GM21381 (cell line): ENCODE data around the gene RAET1G.
"Not testable (repeated sequence)": the region's sequence is repeated elsewhere in the genome, so short reads cannot be mapped to it uniquely, and the experiment has no call there.

Experiments used
- ATAC-seq: cut with Tn5 transposase; IDR thresholded peaks from one replicate; pipeline ENCODE4 v1.9.1; 2021; ENCODE audit warnings: mild to moderate bottlenecking, moderate library complexity; ENCODE audit not compliant: unreplicated experiment

Gene RAET1G

DNA sequence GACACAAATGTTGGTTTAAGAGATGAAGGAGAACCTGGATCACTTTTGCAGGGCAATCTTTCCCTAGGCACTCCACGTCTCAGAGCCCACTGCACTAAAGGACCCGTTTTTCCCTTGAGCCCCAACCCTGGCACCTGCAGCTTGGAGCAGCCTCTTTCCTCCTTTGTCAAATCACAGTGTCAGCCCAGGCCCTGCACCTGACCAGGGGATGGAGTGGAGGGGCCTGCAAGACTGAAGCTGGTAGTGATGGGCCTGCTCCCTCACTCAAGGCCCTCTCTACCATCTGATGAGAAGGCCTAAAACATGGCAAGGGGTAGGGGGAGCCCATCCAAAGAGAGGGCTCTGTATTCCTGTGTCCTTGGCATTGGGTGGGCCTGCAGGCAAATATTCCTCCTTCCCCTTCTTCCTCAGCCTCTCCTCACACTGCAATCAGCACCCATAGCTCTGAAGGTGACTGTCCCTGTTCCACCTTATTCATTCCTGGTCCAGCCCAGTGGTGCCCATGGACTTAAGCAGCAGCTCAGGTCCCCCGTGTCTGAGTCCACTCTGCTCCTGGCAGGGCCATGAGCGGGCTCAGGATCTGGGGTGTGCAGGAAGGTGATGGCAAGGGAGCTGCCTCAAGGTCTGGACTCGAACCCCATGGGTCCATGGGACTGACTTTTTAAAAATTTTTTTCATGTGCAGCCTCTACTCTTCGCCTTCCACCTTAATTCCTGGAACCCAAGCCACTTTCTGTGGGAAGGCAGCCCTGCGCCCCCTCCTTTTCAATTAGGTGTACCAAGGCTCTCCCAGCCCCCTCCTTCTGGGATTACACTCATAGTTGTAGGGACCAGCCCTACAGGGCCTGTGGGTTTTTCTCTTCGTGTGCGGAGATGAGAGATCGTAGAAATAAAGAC, 6.7 kb downstream of the RAET1G start:
- ATAC-seq = no peak

DNA sequence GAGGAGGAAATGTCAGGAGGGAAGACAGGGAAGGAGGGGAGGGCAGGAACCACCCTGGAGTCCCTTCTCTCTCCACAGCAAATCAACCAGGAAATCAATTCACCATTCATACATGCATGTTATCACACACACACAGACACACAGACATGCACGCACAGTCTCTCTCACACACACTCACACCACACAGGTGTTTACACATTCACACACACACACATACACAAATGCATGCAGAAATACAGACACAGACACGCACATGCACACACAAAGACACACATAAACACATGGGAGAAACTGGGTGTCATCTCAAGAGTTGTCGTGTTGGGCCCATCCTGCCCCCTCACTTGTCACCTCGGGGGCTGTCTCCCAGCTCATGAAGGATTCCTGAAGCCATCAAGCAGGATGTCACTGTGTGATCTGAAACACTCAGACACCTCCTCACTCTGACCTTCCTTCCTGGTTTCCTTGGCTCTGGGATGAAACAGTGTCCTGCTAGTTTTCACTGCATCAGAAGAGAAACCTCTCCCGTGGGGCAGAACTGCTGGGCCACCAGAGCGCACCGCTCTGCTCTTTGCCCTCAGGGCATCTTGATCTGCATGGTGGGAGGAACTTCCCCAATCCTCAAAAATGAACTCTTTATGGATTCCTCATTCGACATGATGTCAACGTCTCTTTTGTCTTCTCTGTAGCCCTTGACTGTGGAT, 9.2 kb downstream of the RAET1G start:
- ATAC-seq = no peak

DNA sequence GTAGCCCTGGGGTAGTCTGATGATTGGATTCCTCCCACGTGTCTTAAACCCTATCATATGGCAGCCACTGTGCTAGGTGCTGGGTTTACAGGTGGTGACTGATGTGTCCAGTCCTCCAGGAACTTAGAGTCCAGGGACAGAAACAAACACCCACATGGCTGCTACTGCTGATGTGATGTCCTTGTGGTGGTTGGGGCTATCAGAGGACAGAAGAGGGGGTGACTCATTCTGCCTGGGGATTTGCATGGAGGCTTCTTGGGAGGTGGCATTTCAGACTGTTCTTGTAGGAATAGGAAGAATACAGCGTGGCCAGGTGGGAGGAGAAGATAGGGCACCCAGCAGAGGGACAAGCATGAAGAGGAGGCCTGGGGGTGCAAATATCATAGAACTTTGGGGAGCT, 9.8 kb downstream of the RAET1G start:
- ATAC-seq = no peak

DNA sequence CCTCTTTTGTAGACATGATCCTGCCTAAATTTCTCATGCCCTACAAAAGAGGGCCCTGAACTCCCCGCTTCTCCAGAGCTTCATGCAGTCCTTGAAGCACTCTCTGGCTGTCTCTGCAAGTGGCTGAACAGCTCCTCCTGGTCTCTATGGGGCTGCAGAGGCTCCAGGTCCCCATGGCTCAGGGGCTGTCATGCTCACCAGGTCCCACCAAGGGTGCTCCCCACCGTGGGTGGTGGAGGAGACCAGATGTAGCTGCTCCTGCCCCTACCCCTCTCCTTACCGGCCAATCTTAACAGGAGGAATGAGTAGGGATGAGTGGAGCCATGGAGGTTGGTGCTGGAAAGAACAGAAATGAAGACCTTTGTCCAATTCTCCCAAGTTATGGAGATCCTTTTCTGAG, 10.2 kb downstream of the RAET1G start:
- ATAC-seq = not testable (repeated sequence)

DNA sequence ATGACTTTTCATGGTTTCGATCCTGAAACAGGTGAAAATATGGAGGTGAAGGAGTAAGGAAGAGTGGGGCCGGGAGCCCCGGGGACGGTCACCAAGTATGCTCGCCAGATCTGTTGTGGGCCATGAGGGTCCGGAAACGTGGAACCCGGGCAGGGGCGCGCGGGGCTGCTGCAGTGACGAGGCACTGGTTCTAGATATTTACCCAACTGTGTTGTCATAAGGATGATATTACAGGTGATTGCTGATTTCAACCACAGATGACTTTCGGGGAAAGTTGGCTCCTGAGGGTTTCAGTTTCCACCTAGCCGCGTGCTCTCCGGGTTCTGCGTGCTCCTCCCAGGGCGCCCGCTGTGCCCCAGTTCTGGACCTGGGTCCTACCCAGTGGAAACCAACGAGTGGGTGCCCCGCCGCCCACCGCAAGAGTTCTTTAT, 12.2 kb downstream of the RAET1G start:
- no peak for ATAC-seq

DNA sequence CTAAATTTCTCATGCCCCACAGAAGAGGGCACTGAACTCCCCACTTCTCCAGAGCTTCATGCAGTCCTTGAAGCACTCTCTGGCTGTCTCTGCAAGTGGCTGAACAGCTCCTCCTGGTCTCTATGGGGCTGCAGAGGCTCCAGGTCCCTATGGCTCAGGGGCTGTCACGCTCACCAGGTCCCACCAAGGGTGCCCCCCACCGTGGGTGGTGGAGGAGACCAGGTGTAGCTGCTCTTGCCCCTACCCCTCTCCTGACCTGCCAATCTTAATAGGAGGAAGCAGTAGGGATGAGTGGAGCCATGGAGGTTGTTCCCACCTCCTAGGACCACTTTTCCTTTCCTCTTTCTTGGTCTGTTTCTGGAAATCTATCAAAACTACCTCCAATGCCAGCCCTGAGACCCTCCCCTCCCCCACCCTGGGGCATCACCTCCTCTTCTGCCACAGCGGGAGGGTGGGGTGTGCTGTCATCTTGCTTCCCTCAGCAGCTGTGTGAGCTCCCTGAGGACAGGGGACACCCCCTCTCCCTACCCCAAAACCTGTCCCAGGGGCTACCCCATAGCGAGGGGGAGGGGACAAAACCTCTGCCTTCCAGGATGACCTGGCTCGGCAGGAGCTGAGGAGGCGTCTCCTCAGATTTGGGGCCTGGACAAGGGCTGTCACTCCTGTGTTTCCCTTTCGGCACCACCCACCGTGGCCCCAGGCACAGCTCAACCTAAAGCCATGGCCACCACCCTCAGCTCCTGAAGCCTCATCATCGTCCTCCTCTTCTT, 13.0 kb downstream of the RAET1G start:
- no peak for ATAC-seq

DNA sequence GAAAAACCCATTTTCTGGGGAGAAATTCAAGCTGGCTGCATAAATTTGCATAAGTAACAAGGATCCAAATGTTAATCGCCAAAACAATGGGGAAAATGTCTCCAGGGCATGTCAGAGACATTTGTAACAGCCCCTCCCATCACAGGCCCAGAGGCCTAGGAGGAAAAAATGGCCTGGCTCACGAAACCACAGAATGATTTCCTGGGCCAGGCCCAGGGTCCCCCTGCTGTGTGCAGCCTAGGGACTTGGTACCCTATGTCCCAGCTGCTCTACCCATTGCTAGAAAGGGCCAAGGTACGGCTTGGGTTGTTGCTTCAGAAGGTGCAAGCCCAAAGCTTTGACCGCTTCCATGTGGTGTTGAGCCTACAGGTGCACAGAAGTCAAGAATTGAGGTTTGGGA, 14.4 kb downstream of the RAET1G start:
- ATAC-seq = not testable (repeated sequence)

DNA sequence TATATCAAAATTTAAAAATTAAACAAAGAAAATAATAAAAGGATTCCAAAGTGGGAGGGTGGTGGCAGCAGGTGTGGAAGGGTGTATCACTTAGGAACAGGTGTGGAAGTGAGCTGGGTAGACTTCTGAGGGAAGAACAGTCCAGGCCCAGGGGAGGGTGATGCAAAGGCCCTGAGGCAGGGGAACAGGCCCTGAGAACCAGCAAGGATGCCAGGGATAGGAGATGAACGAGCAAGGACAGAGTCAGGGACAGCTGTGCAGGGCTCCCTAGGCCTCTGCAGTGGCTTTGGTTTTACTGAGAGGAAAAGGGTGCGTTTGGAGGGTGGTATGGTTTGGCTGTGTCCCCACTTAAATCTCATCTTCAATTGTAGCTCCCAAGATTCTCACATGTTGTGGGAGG, 15.6 kb downstream of the RAET1G start:
- ATAC-seq = no peak

DNA sequence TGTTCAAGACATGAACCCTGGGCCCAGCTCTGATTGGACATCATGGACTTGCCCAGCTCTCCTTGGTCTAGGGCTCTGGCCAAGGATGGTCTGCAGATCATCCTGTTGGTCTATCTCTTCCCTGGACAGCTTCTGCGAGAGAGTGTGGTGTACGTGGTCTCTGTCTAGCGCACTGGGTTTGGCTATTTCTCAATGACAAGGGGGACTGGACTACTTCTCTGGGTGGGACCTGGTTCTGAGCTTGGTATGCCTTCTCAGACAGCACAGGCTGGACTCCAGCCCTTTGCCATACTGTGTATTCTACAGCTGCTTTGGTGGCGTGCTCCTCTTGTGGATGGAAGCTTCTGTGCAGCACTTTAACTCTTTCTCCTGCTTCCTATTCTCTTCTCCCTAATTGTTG, 16.5 kb downstream of the RAET1G start:
- ATAC-seq = no peak

DNA sequence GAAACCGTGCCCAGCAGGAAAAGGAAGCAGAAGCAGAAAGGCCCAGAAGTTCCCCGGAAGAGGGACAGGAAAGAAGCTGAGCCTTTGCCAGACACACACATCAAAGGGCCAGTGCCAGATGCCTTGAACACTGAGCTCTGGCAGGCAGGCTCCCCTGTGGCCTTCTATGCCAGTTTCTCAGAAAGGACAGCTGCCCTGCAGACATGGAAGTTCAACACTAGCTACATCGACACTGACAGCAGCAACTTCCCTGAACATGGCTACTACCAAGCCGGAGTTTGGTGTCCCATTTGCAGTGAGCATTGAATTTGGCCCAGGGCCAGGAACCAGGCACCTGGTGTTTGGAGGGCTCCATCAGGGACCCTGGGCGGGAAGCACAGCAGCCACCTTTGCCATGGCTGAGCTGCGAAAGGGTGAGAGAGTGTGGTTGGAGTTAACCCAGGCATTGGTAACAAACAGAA, 17.0 kb downstream of the RAET1G start:
- no peak for ATAC-seq

DNA sequence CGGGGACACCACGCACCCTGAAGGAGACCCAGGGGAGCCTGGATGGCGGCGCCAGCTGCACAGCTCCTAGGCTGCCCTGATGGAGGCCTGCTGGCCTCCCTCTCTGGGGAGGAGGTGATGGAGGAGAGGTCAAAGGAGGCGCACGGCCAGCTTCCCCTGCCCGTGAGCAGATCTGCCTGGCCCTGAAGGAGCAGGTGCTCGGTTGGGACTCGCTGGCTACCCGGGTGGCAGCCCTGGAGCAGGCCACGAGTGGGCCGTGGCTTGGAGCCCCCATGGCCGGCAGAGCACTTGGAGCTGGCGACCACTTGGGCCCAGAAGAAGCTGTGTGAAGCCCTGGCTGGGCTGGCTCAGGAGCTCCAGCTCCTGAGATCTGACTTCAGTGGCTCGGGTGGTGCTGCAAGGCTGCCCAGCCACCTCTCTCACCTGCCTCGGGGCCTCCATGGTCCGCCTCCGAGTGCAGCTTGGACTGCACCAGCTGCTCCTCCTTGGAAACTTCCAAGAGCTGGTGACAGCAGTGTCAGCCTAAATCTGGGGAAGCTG, 17.5 kb downstream of the RAET1G start:
- ATAC-seq = no peak

DNA sequence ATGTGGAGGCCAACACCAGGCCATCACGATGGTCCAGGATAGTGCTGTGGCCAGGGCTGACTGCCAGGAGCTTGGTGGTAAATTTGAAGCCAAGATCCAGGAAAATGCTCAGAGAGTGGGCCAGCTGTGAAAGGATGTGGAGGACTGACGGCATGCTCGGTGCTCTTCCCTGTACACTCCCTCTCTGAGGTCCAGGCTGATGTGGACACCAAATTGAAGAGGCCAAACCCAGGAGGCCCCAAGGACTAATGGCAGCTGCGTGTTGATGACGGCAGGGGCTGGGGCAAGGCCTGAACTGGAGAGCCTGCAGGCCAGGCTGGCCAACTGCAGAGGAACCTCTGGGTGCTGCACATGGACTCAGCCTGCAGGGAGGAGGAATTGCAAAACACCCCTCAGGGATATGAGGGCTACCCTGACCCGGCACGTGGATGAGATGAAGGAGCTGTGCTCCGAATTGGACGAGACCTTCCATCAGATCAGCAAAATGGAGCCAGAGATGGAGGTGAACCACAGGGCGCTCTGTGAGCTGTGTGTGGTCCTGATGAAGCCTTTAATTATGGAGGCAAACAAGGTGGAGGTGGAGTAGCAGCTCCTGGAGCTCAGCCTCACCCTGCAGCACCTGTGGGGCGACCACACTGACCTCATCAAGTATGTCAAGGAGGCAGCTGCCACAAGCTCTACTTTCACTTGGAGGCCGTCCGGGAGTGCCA, 18.1 kb downstream of the RAET1G start:
- ATAC-seq = no peak

DNA sequence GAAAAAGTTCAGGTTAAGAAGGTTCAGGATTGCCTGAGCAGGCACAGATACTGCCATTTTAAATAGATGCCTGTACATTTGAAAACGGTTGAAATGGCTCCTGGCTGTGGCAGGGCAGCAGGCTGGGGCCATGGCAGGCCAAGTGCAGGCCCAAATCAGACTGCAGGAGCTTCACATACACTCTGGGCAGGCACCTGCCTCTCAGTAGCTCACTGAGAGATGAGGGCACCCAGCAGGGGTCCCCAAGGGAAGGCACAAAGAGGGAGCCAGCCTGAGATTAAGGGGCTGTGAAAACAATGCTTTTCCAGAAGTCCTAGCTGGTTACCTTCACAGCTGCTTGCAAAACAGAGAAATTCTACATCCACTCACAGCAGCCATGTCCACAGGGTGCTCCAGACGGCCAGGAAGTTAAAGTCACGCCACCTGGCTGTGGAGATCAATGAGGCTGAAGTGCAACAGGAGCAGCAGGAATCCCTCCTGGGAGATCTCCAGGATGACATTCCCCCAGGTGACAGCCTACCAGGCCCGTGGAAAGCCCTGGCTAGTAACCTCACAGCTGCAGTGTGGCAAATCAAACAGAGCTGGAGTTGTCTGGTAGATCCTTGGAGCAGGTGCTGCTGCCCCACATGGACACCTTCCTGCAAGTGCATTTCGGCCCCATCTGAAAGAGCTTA, 18.8 kb downstream of the RAET1G start:
- no peak for ATAC-seq

DNA sequence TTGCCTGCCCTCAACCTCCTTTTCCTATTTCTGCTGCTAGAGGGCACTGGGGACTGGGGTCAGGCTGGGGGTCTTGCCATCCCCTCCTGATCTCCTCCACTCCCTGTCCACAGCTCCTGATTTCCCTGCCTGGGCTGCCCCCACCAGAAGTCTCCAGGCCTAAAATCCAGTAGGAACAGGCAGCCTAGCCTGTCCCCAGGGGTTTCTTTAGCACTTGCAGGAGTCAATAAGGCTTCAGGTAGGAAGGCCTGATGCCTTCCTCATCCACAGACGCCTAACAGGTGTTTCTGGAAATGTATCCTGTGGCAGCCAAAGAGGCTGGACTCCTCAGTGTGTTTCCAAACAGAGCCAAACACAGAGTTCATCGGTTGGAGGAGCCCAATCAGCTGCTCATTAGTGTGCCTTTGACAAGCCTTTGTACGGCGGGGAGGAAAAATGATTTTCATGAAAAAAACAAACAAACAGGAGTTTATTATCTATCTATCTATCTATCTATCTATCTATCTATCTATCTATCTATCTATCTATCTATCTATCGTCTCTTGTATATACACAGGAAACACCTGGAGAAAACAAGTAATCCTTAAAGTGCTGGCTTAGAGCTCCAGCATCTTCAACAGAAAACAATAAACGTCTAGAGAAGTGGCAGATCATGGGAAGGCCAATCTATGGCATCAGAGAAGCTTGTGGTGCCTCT, 21.3 kb downstream of the RAET1G start:
- no peak for ATAC-seq

DNA sequence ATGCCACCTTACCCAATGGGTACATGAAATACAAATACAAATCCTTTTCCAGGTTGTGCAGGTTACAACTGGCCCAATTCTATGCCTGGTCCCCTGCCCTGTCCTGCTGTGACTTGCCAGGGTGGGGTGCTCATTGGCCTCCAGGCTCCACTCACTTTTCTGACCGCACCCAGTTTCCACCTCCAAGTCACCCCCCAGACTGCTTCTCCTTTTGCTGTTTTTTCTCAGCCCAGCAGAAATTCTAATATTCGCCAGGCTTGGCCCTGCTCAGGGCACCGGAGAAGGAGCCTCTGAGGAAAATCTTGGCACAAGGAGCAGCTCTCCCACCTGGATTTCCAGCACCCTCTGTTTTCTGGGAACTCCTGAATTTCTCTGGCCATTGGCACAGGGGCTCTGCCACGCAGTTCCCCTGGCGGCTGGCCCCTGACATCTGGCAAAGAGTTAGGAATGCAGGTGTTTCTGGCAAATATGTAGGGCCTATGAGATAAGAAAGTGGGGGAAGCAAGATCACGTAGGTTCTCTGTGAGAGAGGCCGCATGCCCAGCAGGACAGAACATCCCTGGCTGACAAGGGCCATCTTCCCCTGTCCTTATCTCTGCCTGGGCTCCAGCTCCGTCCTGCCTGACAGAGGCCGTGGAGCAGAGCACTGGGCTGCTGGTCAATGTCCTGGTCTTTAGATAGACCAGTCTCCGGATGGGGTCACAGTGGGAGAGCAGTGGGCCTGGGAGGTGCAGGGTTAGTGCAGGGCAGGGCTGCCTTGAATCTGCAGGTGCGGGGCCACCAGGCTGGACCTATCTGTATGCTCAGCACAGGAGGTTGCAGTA, 22.1 kb downstream of the RAET1G start:
- no peak for ATAC-seq

DNA sequence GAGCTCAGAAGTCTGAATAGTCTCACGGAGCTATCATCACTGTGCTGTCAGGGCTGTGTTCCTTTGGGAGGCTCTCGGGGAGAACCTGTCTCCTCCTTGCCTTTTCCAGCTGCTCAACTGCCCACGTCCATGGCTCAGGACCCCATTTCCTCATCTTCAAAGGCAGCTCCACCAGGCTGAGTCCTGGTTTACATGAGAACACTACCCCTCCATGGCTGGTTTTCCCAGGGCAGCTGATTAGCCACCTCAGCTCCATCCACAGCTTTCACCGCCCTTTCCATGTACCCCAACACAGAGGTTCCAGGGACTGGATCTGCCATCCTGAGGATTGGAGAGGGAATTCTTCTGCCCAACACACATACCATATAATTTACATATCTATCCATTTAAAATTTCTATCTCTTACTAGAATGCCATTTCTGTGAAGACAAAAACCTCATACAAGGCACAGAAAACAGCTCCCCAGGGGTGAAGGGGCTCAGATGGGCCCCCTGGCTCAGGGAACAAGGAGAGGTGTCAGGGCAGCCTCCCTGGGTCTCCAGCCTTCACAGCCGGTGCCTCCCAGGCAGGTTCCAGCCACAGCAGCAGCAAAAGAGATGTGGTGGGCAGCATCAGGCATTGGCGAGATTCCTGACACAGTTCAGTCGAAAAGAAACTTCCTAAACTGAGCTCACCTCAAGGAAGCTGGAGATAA, 22.8 kb downstream of the RAET1G start:
- no peak for ATAC-seq

DNA sequence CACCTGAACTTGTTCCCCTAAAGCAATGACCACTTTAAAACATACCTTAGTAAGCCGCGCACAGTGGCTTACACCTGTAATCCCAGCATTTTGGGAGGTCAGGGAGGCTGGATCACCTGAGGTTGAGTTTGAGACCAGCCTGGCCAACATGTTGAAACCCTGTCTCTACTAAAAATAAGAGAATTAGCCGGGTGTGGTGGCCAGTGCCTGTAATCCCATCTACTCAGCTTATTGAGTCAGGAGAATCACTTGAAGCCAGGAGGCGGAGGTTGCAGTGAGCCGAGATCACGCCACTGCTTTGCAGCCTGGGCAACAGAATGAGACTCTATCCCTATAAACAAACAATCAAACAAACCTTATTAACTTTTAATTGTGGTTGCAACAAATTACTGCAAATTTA, 23.4 kb downstream of the RAET1G start:
- no peak for ATAC-seq

DNA sequence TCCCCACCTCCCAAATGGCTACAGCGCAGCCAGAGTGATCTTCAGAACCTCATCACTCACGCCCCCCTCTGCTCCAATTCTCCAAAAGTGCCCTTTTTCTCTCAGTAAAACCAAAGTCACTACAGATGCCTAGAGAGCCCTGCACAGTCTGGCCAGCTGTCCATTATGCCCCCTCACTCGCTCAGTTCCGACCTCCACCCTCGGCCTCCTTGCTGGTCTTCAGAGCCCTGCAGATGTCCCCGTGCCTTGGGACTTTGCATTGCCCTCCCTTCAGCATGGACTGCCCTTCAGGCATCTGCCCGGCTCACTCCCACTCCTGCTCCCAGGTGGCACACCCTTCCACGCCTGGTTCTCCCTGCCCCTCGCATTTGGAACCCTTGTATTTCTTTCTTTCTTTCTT, 24.0 kb downstream of the RAET1G start:
- no peak for ATAC-seq
